ENCODE results near the gene NTN5.

DNA sequence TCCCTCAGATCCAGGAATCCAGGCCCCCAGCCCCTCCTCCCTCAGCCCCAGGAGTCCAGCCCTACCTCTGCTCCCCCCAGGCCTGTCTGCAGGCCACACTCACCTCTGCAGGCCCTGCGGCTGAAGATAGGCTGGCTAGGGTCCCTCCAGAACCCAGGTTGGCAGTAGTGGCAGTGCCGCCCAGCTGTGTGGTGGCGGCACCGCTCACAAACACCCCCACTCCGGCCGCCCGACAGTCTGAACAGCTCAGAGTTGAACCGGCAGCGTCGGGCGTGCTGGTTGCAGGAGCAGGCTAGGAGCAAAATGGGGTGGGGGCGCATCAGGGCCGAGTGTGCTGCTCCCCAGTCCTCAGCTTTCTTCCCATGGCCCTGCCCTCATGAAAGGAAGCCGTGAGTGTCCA, 8.3 kb downstream of the NTN5 start:
- no peak for TF ChIP-seq MAZ (IDR thresholded peaks at IDR 0.05; ENCODE audit: borderline replicate concordance, low read depth, low read length)
- no peak for TF ChIP-seq NFE2L2 (IDR thresholded peaks at IDR 0.05; ENCODE audit: low read depth, low read length)
- no peak for TF ChIP-seq RFX5 (IDR thresholded peaks at IDR 0.05; ENCODE audit: low read depth, low read length)
- TF ChIP-seq, protein P1, sequence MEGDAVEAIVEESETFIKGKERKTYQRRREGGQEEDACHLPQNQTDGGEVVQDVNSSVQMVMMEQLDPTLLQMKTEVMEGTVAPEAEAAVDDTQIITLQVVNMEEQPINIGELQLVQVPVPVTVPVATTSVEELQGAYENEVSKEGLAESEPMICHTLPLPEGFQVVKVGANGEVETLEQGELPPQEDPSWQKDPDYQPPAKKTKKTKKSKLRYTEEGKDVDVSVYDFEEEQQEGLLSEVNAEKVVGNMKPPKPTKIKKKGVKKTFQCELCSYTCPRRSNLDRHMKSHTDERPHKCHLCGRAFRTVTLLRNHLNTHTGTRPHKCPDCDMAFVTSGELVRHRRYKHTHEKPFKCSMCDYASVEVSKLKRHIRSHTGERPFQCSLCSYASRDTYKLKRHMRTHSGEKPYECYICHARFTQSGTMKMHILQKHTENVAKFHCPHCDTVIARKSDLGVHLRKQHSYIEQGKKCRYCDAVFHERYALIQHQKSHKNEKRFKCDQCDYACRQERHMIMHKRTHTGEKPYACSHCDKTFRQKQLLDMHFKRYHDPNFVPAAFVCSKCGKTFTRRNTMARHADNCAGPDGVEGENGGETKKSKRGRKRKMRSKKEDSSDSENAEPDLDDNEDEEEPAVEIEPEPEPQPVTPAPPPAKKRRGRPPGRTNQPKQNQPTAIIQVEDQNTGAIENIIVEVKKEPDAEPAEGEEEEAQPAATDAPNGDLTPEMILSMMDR (conservative IDR thresholded peaks at IDR 0.05; ENCODE audit: low read depth, low read length), result no peak
- no peak for TF ChIP-seq MXI1 (IDR thresholded peaks at IDR 0.05; ENCODE audit: borderline replicate concordance, low read depth, low read length)
- no peak for TF ChIP-seq MAFK (IDR thresholded peaks at IDR 0.05; ENCODE audit: low read depth, low read length)

All from IMR-90 (cell line).